ENCODE measurements around the gene UBA6. TPM values are rescaled to one million over a fixed set of nuclear protein-coding genes. Genes with fewer than 3 reads are reported as not detected.

Gene UBA6
- total RNA-seq, 1 donor from 2014 or later, result 141 TPM

DNA sequence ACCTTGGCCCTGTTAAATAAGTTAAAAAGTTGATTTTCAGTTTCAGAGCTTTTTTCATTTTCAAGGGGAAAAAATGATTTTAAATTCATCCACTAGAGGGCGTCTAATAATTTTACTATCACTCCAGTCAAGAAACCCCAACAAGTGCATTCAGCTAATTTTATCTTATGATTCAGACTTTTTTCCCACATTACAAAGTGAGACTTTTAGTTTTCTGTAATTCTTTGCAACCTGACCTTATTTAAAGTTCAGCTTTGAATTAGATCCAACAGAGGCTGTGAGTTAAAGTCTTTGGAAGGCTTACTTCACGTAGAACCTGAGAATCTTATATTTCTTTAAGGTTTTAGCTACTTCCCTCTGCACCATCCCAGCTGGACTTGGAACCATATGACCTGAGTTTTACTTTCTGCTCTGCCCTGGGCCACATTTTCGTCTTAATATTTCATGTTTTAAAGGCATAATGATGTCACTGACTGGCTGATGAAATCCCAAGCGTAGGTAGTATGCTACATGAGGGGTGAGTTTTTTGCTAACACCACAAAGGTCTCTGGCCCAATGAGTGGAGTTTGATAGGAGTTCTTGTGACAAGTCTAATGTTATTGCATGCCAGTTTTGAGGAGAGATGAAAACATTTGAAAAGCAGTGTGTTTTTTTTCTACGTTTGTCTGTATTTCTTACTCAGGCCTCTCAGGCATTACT lies 46.0 kb upstream of the UBA6 start:
- no peaks in the 10 kb centered on the region for H3K9me3 Mint-ChIP-seq (ENCODE audit: unreplicated experiment)
- H3K79me2 ChIP-seq (ENCODE audit: insufficient read depth, low read length), result no peaks in the 10 kb centered on the region
- H4K20me1 ChIP-seq (ENCODE audit: insufficient read depth, low read length), result no peaks in the 10 kb centered on the region
- no peaks in the 10 kb centered on the region for H3K36me3 ChIP-seq (ENCODE audit: insufficient read depth, low read length)
- H3K9ac ChIP-seq (ENCODE audit: low read length), result no peak overlapping the region
- no peak overlapping the region for H3K27ac ChIP-seq (ENCODE audit: low read depth, low read length)
- H3K4me2 ChIP-seq (ENCODE audit: low read length), result no peak overlapping the region
- H3K27me3 Mint-ChIP-seq (ENCODE audit: low read depth, unreplicated experiment), result no peaks in the 10 kb centered on the region
- no peak overlapping the region for H3K4me3 ChIP-seq (ENCODE audit: insufficient read depth, low read depth, low read length)
- peaks cover 6% of the 10 kb centered on the region for H3K4me1 ChIP-seq (ENCODE audit: insufficient read depth, low read length)
- no peak for TF ChIP-seq EZH2 (IDR thresholded peaks at IDR 0.05; ENCODE audit: insufficient read depth, low read length)
- TF ChIP-seq, protein P1, sequence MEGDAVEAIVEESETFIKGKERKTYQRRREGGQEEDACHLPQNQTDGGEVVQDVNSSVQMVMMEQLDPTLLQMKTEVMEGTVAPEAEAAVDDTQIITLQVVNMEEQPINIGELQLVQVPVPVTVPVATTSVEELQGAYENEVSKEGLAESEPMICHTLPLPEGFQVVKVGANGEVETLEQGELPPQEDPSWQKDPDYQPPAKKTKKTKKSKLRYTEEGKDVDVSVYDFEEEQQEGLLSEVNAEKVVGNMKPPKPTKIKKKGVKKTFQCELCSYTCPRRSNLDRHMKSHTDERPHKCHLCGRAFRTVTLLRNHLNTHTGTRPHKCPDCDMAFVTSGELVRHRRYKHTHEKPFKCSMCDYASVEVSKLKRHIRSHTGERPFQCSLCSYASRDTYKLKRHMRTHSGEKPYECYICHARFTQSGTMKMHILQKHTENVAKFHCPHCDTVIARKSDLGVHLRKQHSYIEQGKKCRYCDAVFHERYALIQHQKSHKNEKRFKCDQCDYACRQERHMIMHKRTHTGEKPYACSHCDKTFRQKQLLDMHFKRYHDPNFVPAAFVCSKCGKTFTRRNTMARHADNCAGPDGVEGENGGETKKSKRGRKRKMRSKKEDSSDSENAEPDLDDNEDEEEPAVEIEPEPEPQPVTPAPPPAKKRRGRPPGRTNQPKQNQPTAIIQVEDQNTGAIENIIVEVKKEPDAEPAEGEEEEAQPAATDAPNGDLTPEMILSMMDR (IDR thresholded peaks at IDR 0.05; ENCODE audit: insufficient read depth, low read depth, low read length), result peak; percentile 60
- no peaks in the 10 kb centered on the region for H3K36me3 Mint-ChIP-seq (ENCODE audit: low read depth, unreplicated experiment)
- no peak overlapping the region for H3K4me3 Mint-ChIP-seq (ENCODE audit: unreplicated experiment)
- peaks cover 16% of the 10 kb centered on the region for H3K4me1 Mint-ChIP-seq (ENCODE audit: low read depth, unreplicated experiment)
- H3K9me3 ChIP-seq (ENCODE audit: insufficient read depth, low read depth, low read length), result no peaks in the 10 kb centered on the region
- no peak overlapping the region for H2AFZ ChIP-seq (ENCODE audit: low read depth, low read length)
- no peak for FAIRE-seq
- peak overlapping the region; percentile 49 for H3K27ac Mint-ChIP-seq (ENCODE audit: unreplicated experiment)
- peak; percentile 48 for DNase-seq (ENCODE audit: low read depth)
- H3K27me3 ChIP-seq (ENCODE audit: insufficient read depth, low read length), result no peaks in the 10 kb centered on the region

DNA sequence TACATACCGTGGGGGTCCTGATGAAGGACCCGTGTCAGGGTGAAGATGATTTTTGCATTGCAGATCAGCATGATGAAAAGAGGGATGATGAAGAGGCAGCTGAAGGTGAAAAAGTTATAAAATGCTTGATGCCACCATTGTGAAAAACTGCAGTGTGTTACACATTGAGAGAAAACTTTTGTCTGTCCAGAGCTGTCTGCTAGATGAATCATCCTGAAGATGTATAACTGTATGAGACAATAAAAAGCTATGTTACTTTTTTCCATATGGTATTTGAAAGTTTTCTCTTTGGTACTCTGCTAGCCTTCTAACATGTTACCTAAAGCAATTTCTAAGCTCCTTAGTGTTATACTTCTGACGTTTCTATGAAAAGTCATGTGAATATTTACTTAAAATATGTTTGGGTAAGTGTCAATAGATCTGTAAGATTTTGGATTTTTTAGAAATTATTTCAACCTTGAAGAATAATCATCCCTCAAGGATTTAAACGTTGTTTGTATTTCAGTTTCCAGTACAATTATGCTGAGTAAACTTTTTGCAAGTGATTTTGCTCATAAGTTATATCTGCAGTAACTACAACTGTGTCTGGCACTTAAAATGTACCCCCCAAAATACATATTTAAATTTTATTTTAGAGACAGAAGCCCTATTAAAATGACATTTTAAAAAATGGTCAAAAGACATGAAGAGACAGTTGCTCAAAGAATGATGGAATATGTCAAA lies 43.8 kb upstream of the UBA6 start:
- Histone ChIP-seq H3K4me2 (ENCODE audit: low read length) (peak overlapping the region; percentile 44), H3K27me3 (ENCODE audit: insufficient read depth, low read length) (no peaks in the 10 kb centered on the region), H4K20me1 (ENCODE audit: insufficient read depth, low read length) (no peaks in the 10 kb centered on the region), H3K79me2 (ENCODE audit: insufficient read depth, low read length) (no peaks in the 10 kb centered on the region), H3K36me3 (ENCODE audit: insufficient read depth, low read length) (no peaks in the 10 kb centered on the region), H3K4me1 (ENCODE audit: insufficient read depth, low read length) (peaks cover 4% of the 10 kb centered on the region), H3K9ac (ENCODE audit: low read length) (no peak overlapping the region), H3K27ac (ENCODE audit: low read depth, low read length) (peak overlapping the region; percentile 10), H2AFZ (ENCODE audit: low read depth, low read length) (no peak overlapping the region), H3K9me3 (ENCODE audit: insufficient read depth, low read depth, low read length) (no peaks in the 10 kb centered on the region), H3K4me3 (ENCODE audit: insufficient read depth, low read depth, low read length) (no peak overlapping the region)
- no peak for TF ChIP-seq EZH2 (IDR thresholded peaks at IDR 0.05; ENCODE audit: insufficient read depth, low read length)
- TF ChIP-seq, protein P1 (IDR thresholded peaks at IDR 0.05; ENCODE audit: insufficient read depth, low read depth, low read length), result no peak
- Mint-ChIP-seq H3K27ac (ENCODE audit: unreplicated experiment) (peak overlapping the region; percentile 62), H3K27me3 (ENCODE audit: low read depth, unreplicated experiment) (no peaks in the 10 kb centered on the region), H3K9me3 (ENCODE audit: unreplicated experiment) (no peaks in the 10 kb centered on the region), H3K36me3 (ENCODE audit: low read depth, unreplicated experiment) (no peaks in the 10 kb centered on the region), H3K4me1 (ENCODE audit: low read depth, unreplicated experiment) (peaks cover 16% of the 10 kb centered on the region), H3K4me3 (ENCODE audit: unreplicated experiment) (no peak overlapping the region)
- FAIRE-seq, result no peak
- DNase-seq (ENCODE audit: low read depth), result peak; percentile 43

DNA sequence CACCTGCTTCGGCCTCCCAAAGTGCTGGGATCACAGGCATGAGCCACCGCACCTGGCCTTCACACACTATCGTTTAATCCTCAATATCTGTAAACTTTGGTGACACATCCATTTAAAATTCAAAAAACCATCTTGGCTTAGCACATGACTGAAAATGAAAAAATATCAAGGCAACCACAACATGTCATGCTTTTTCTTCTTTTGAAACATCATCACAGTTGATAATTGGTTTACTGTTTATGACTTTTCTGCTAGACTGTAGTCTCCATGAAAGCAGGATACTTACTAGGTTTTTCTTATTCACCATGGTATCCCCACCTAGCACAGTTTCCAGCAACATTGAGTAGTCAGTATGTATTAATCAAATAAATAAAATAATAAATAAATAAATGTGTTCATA lies 42.2 kb upstream of the UBA6 start:
- Histone ChIP-seq H3K4me2 (ENCODE audit: low read length) (no peak overlapping the region), H3K36me3 (ENCODE audit: insufficient read depth, low read length) (no peaks in the 10 kb centered on the region), H3K27ac (ENCODE audit: low read depth, low read length) (no peak overlapping the region), H3K27me3 (ENCODE audit: insufficient read depth, low read length) (no peaks in the 10 kb centered on the region), H4K20me1 (ENCODE audit: insufficient read depth, low read length) (no peaks in the 10 kb centered on the region), H3K4me3 (ENCODE audit: insufficient read depth, low read depth, low read length) (no peak overlapping the region), H2AFZ (ENCODE audit: low read depth, low read length) (no peak overlapping the region), H3K79me2 (ENCODE audit: insufficient read depth, low read length) (no peaks in the 10 kb centered on the region), H3K9me3 (ENCODE audit: insufficient read depth, low read depth, low read length) (no peaks in the 10 kb centered on the region), H3K4me1 (ENCODE audit: insufficient read depth, low read length) (peaks cover 4% of the 10 kb centered on the region), H3K9ac (ENCODE audit: low read length) (no peak overlapping the region)
- Mint-ChIP-seq H3K9me3 (ENCODE audit: unreplicated experiment) (no peaks in the 10 kb centered on the region), H3K4me3 (ENCODE audit: unreplicated experiment) (no peak overlapping the region), H3K4me1 (ENCODE audit: low read depth, unreplicated experiment) (peaks cover 16% of the 10 kb centered on the region), H3K27me3 (ENCODE audit: low read depth, unreplicated experiment) (no peaks in the 10 kb centered on the region), H3K36me3 (ENCODE audit: low read depth, unreplicated experiment) (no peaks in the 10 kb centered on the region), H3K27ac (ENCODE audit: unreplicated experiment) (no peak overlapping the region)
- FAIRE-seq (no peak), DNase-seq (ENCODE audit: low read depth) (no peak)
- no peak for TF ChIP-seq EZH2 (IDR thresholded peaks at IDR 0.05; ENCODE audit: insufficient read depth, low read length)
- TF ChIP-seq, protein P1 (IDR thresholded peaks at IDR 0.05; ENCODE audit: insufficient read depth, low read depth, low read length), result no peak

All from astrocyte (in vitro differentiated cells and primary cell).